Stimulated activated CD4-positive, alpha-beta T cell treated with anti-CD3 and anti-CD28 coated beads, Interleukin-15, amount 100 ng/mL, for 48 hours (primary cell): Measurements from ENCODE around the gene MYMX.
"Not testable (repeated sequence)": the region's sequence is repeated elsewhere in the genome, so short reads cannot be mapped to it uniquely, and the experiment has no call there.

ENCODE experiments used
- DNase-seq, 2 donors: peaks; one replicate each; pipeline ENCODE4 v3.0.0-alpha.2; 2020; ENCODE audit warnings: low read depth in 2 of 2

Gene MYMX

GRCh38 chr6:44219815-44220784 lies 3.4 kb downstream of the MYMX start:
- DNase-seq, result no peak

GRCh38 chr6:44220913-44221290 lies 4.2 kb downstream of the MYMX start:
- no peak for DNase-seq

GRCh38 chr6:44221291-44221960 lies 4.7 kb downstream of the MYMX start:
- peak; percentile 64 to 67 for DNase-seq

GRCh38 chr6:44221961-44222335 lies 5.2 kb downstream of the MYMX start:
- DNase-seq, result no peak

DNA sequence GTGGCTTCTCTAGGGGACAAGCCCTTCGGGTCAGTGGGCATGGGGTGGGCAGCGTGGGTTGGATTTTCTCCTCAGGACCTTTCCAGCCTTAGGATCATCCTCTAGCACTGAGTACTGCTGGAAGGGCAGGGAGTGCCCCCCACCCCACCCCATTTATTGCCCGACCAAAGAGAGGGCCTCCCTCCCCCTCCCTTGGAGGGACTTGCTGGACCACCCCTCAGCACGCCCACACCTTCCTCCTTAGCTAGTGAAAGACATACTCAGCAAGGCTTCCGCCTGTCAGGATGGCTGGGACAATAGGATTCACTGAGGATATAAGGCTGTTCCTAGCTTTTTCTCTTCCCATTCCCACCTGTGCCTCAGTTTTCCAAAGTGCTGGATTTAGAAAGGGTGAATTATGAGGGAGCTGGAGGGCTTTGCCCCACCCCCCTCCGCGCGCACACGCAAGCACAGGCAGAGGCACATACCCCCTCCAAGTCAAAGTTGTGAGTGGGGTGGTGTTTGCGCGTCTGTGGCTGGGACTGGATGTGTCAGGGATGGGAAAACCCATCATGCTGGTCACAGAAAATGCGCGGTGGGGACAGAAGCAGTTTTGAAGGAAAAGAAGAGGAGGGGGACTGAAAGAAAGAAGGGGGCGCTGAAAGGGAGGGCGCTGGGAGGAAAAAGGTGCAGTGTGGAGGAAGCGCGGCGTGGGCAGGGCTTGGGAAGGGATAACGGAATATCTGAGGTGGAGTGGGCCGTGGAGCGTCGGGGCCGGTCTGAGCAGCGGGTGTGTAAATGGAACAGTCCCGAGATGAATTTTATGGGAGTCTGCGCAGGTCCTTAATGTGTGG lies 6.0 kb downstream of the MYMX start:
- no peak for DNase-seq

DNA sequence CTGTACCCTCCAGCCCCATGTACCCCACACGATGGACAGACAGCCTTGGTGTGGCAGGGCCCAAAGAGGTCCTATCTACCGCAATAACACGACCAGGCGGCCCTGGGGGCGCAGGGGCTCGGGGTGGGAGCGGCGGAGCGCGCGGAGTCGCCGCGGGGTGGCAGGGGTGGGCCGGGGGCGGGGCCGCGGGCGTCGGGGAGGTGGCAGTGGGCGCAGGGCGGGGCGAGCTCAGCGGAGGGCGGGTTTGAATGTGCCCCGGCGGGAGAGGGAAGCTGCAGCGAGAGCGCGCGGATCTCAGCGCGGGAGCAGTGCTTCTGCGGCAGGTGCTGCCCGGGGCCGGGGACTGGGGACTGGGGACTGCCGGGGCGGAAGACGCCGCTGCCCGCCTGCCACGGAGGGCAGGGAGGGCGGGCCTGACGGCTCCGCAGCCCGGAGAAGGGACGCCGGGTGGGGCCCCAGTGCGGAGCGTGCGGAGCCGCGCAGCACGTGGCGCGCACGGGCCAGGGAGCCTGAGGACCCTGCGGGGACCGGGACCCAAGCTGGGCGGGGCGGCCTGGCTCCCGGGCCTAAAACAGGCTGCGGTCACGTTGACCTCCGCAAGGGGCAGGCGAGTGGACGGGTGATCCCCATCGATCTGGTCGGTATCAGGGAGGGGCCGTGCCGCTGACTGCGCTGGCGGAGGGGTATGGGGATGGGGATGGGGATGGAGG lies 6.7 kb downstream of the MYMX start, which contains the start of gene SLC29A1:
Gene SLC29A1 (plus strand): TSS at position 277 of the 710 bp plus-strand sequence. CDS start 3,719 bp downstream, outside the sequence.
- peak; percentile 70 to 84 for DNase-seq

GRCh38 chr6:44224029-44224964 lies 7.6 kb downstream of the MYMX start:
- no peak for DNase-seq

DNA sequence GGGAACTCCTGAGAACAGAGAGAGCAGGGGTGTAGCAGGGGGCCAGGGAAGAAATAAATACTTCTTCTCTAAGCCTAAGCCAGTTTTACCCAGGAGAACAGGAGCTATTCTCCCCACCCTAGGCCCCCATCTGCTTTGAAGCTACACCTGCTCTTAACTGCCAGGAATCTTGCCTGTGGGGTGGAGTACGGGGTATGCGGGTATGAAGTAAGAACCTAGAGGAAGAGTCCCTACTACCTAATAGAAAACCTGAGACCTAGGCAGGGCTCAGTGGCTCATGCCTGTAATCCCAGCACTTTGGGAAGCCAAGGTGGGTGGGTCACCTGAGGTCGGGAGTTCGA lies 8.2 kb downstream of the MYMX start:
- DNase-seq, result no peak

DNA sequence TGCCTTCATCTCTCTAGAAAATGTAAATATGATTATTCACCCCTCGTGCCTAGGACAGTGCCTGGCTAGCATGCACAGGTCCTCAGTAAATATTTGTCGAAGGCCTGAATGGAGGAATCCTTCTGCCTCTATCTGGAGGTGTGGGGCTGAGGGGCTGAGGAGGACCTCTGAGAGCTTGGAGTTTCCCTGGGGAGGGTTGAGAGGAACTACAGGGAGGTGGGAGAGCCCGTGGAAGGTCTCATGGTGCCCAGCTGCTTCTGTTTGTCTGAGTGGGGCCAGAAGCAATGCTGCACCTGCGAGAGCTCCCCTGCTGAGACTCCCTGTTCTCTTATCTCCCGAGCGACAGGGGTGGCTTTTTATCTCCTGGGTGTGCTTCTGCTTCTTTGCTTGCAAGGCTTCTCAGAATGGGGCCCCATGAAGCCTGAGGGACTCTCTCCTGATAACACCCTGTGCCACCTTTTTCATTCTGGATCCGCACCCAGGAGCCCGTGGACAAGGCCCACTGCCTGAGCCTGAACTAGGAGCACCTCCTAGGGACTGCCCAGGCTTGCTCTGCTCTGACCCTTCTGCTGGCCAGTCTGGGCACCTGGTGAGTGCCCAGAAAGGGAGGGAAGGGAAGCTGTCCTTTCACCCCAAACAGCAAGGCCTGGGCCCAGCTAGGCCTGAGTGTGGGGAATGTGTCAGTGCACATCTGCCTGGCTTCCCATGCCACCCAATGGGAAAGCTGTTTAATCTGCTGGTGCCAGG lies 9.0 kb downstream of the MYMX start:
- no peak for DNase-seq

DNA sequence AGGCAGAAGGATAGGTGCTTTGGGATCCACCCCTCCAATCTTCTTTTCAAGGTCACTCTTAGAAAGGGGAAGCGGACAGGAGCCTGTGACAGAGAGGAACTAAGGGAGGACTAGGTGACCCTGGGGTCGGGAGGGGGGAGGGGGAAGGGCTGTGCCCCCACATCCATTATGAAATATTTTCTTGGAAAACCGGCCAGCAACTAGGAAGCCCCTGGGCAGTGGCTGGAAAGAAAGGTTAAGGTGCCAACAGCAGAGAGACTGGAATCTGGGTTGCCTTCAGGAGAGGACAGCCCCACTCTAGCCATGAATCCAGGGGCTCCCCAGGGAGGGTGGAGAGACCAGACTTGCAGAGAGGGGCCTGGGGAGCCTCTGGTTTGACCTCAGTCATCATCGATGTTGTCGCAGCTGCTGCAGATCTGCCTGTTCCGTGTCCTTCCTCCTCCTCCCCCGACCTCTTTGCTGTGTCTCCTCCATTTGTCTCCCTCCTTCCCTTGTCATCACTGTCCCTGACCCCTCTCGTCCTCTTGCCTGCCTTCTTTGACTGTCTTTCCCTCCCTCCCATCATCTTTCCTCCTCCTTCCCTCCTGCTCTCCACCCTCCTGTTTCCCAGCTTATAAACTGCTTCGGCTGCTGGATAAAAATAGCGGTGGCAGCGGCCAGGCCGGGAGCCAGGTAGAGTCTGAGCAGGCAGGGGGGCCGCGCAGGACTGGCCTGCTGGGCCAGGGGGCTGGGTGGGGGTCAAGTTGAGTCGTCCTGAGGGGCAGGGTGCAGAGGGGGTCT lies 9.8 kb downstream of the MYMX start:
- no peak for DNase-seq

DNA sequence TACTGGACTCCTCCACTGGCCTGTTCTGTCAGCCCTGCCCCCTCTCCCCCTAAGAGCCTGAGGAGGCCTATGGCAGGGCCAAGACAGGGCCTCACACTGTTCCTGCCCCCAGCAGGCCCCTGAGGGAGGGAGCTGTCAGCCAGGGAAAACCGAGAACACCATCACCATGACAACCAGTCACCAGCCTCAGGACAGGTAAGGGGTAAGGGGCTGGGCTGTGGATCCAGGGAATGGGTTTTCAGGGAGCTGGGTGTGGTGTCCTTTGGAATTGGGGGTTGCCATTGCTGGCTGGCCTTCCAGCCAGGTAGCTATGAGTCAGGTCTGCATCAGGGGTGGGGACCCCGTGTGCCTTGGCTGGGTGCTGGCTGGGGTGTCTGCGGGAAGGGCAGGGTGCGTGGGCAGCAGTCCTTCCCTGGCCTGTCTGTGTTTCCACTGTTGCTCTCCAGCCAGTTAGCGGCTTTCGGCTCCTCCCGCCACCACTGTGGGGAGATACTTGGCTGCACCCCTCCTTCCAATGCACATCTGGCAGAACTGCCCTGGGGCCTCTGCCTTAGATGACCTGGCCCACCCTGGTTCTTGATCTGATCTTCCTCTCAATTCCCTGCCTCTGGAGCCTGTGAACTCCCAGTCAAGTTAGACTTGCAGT lies 10.5 kb downstream of the MYMX start:
- DNase-seq, result no peak

GRCh38 chr6:44228031-44228430 lies 11.3 kb downstream of the MYMX start:
- DNase-seq, result no peak

GRCh38 chr6:44228433-44228832 lies 11.7 kb downstream of the MYMX start:
- DNase-seq, result no peak

DNA sequence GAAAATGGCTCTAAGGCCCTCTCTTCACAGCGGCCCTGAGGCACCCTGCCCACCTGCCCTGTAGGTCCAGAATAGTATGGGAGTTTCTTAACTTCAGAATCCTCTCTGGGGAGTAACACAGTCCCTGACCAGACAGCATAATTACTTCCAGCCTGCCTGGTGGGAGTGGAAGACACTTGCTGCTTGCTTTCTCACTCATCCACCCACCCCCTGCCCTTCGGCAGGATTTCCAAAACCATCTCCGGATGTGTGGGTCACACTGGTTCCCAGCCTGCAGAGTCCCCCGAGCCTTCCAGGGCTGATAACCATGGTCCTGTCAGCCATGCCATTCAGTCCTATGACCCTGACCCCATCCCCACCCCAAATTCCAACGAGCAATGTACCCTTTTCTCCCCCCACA lies 12.1 kb downstream of the MYMX start:
- no peak for DNase-seq

- DNase-seq, result no peak
Observed at GRCh38 chr6:44229376-44230033, 12.8 kb downstream of the MYMX start.

DNA sequence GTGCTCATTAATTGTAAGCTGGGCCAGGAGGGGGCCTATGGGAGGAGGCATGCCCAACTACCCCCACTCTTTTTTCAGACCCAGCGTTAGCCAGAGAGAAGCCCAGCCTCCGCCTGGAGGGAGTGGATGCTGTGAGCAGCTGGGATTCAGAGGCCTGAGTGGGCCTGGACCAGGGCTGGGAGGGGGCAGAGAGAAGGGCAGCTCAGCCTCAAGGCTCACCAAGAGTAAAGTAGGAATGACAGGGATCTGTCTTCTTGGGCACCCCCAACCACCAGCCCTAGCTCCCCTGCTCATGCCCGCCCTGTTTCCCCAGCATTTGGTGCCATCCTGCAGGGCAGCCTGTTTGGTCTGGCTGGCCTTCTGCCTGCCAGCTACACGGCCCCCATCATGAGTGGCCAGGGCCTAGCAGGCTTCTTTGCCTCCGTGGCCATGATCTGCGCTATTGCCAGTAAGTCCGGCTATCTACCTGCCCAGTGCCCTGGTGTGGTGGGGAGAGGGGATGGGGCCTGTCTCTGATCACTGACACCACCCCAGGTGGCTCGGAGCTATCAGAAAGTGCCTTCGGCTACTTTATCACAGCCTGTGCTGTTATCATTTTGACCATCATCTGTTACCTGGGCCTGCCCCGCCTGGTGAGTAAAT lies 13.4 kb downstream of the MYMX start:
- DNase-seq, result no peak

GRCh38 chr6:44231426-44231825 lies 14.7 kb downstream of the MYMX start:
- not testable (repeated sequence) for DNase-seq
